ENCODE measurements around the gene HOMER1.
"Not testable (repeated sequence)": the region's sequence is repeated elsewhere in the genome, so short reads cannot be mapped to it uniquely, and the experiment has no call there.

HOMER1 gene

GRCh38 chr5:79516986-79517385 lies 3.1 kb upstream of the HOMER1 start:
- no peak for DNase-seq

DNA sequence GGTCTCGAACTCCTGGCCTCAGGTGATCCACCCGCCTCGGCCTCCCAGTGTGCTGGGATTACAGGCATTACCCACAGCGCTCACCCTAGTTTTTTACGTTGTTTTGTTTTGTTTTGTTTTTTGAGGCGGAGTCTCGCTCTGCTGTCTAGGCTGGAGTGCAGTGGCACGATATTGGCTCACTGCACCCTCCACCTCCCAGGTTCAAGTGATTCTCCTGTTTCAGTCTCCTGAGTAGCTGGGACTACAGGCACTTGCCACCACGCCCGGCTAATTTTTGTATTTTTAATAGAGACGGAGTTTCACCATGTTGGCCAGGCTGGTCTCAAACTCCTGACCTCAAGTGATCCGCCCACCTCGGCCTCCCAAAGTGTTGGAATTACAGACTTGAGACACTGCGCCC lies 2.4 kb upstream of the HOMER1 start:
- not testable (repeated sequence) for DNase-seq

DNA sequence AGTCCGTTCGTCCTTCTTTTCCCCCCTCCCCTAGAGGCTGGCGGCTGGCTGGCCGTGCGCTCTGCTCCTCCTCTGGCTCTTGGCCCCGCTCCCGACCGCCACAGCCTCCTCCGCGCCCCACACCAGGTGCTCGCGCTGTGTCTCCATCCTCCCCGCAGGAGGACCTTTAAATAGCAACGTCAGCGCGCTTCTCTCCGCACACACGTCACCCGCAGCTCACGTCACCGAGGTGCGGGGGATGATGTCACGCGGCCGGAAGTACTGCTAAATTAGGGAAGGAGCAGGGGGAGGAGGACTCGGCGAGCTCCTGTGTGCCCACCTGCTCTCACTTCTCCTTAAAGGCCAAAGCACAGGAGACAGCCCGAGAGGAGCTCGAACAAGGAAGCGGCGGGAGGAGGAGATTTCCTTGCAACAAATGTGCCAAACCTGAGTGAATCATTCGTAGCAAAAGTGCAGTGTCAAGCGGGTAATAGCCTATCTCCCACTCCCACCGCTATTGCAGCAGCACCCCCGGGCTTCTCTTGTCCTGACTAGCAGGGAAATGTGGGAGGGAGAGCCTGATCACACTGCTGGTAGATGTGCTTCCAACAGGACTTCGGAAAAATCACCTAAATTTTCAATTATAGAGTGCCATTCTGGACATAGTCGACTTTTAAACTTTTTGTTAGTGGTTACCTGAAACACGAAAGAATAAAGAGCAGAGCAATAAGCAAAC lies 614 bp upstream of the HOMER1 start:
- DNase-seq, result peak; percentile 90

DNA sequence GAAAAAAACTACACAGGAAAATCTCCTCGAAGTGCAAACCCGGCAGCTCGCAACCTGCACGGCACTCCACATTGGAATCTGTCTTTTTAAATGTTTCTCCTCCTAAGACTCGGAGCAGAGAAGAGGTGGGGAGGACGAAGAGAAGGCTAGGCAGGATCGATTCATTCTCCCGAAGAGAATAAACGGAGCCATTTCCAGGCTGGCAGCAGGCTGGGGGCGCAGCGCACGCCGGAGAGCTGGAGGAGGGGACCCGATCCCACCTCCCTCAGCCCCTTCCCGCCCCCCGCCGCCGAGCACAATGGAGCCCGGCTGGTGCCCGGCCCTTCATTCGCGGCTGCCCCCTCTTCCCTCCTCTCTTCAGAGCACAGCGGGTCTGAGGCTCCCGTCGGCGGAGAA lies 628 bp downstream of the HOMER1 start:
- no peak for DNase-seq

GRCh38 chr5:79512471-79513307 lies 1.2 kb downstream of the HOMER1 start:
- DNase-seq, result no peak

DNA sequence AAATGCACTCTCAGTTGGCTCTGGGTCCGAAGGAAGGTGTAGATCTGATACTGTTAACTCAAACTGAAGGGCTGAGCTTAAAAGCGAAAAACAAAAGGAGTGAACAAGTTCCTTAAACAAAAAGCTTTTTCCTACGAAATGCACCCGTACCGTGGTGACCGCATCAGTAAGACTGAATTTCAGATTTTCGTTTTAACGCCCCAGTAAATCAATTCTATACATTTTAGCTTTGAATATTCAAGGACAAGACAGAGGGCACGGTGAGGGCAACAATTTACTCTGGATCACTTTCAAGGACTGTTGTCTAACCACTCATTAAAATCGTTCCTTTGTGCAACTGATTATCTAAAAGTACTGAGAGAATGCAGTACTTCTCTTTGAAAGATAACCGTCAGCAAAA lies 1.9 kb downstream of the HOMER1 start:
- DNase-seq, result no peak

DNA sequence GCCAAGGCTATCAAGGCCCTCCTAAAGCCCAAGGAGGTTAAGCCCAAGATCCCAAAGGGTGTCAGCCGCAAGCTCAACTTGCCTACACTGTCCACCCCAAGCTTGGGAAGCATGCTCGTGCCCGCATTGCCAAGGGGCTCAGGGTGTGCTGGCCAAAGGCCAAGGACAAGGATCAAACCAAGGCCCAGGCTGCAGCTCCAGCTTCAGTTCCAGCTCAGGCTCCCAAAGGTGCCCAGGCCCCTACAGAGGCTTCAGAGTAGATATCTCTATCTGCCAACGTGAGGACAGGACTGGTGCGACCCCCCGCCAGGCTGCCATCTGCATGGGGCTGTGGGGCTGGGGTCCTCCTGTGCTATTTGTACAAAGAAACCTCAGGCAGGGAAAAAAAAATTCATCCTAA lies 3.3 kb downstream of the HOMER1 start:
- DNase-seq, result no peak

GRCh38 chr5:79509244-79509885 lies 4.6 kb downstream of the HOMER1 start:
- DNase-seq, result no peak

GRCh38 chr5:79508794-79509193 lies 5.1 kb downstream of the HOMER1 start:
- no peak for DNase-seq

GRCh38 chr5:79508354-79508753 lies 5.6 kb downstream of the HOMER1 start:
- no peak for DNase-seq

- no peak for DNase-seq
Measured at GRCh38 chr5:79507251-79508205, 6.4 kb downstream of the HOMER1 start.

DNA sequence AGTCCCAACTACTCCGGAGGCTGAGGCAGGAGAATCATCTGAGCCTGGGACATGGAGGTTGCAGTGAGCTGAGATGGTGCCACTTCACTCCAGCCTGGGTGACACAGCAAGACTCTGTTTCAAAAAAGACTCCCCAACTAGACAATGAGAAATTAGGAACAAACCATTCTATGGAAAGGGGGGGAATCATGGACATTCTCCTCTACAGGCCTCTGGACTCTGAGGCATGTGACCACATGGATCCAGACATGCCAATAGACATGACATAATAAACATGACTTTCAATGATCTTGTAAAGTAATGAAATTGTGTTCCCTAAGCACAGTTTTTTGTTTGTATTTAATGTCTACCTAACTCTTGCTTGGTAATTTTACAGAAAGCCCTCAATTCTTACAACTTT lies 8.8 kb downstream of the HOMER1 start:
- no peak for DNase-seq

- no peak for DNase-seq
Measured at GRCh38 chr5:79503794-79504495, 10.0 kb downstream of the HOMER1 start.

DNA sequence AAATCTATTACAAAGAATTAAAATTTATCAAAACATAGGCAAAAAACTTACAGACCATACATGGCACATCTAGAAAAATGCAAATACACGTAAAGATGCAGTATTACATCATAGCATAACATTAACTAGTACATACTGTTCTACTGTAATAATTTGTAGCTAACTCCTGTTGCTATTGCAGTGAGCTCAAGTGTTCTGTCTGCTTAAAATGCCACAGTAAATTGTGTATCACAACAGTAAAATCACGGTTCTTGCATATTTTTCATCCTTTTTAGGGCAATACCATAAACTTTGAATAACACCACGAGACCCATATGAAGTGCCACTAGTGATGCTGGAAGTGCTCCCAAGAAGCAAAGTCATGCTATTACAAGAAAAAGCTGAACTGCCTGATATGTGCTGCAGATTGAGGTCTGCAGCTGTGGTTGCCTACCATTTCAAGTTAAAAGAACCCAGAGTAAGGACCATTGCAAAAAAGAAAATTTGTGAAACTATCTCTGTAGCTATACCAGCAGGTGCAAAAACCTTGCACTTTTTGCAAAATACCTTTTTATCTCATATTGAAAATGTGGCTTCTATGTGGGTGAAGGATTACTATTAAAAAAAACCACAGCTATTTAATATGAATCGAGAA lies 14.2 kb downstream of the HOMER1 start:
- DNase-seq, result no peak

- DNase-seq, result no peak
Measured at GRCh38 chr5:79495311-79495710, 18.6 kb downstream of the HOMER1 start.

DNA sequence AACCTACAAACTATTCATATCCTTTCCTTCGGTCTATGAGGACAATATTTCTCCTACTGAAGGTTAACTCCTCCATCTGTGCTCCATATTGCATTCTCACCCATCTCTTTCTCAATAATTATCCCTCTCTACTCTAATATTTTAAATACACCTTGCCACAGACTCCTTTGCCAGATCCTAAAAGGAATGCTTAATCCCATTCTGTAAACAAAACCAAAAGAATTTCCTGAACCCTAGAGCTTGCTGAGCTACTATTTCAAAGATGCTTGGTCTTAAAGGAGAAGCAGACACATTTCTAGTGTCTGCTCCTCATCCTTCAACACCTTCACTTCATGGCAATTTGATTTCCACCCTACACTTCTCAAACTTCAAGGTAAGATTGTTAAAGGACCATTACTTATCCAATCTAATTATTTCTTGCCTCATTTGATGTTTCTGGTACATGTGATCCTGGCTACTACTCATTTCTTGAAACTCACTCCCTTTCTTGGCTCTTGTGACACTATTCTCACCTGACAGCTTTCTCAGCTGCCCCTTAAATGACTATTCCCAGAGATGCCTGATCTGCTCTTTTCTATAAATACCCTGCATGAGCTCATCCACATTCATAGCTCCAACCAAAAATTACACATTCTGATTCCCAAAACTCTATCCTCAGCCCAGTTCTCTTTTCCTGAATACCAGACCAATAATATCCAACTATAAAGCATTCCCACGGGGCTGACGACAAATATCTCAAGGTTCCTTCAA lies 20.2 kb downstream of the HOMER1 start:
- no peak for DNase-seq

DNA sequence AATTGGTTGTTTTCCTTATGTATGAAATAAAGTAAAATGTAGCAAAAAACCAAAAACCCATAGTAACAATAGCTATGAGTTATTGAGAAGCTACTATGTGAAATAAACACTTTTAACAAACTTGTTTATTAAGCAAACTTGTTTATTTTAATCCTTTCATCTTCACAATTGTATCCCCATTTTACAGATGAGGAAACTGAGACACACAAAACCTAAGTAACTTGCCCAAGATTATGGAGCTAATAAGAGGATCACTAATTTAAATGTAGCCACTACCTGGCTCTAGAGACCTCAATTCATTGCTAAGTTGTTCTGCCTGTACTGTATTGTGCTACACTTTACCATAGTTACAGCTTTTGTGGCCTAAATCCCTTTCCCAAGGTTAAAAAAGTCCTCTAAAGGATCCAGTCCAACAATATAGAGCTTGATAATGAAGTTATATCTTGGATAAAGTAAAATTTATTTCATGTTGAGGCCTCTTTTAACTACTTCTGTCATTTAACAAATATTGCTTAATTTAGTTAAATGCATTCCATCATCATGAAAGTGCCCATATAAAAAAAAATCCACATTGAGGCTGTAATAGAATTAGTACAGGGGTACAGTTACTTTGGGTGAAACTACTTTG lies 22.1 kb downstream of the HOMER1 start:
- DNase-seq, result no peak

GRCh38 chr5:79490323-79490936 lies 23.5 kb downstream of the HOMER1 start:
- DNase-seq, result no peak

DNA sequence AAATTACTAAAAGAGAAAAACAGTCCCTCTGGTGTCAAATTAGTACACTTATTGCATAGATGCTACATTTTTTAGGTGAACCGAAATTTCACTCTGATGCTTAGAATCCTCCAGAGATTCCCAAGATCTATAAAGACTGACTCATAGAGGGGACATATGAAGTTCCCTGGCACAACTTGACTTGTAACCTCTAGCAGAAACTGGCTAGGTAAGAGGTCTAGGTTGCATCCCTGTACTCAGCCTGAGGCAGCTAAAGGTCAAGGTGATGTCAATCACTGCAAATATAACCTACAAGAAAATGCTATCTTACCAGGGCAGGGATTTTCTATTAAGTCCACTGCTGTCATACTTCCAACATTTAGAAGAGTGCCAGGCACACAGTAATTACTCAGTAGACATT lies 24.2 kb downstream of the HOMER1 start:
- no peak for DNase-seq

GRCh38 chr5:79488775-79489174 lies 25.2 kb downstream of the HOMER1 start:
- no peak for DNase-seq

Measured in stimulated activated CD4-positive, alpha-beta T cell treated with anti-CD3 and anti-CD28 coated beads, Interleukin-1b, Interleukin-23, amount 100 ng/mL, for 48 hours (primary cell).